RWPE1 (cell line): ENCODE results near the gene PANK4.

Source experiments
- CTCF ChIA-PET: fragments of 350-600 bp; sonication (Branson Sonifier 250); formaldehyde crosslinking; extraction: SDS; loops from one replicate; lab custom pipeline; 2021; lab: Yijun Ruan, JAX
- POLR2A ChIA-PET: fragments of 400-600 bp; formaldehyde crosslinking; extraction: SDS; loops from one replicate; lab custom pipeline; 2020; ENCODE audit warnings: antibody characterized with exemption; ENCODE audit not compliant: low non-redundant PET; lab: Yijun Ruan, JAX
- DNase-seq: peaks from one replicate; pipeline ENCODE4 v3.0.0; 2012; ENCODE audit warnings: low spot score
- H3K27ac ChIP-seq: fragments of 450-650 bp; 2 replicates; pipeline ENCODE4 v1.5.1; 2017
- TF ChIP-seq, protein P1 (sequence below): fragments of 450-650 bp; conservative IDR thresholded peaks from 2 replicates; pipeline ENCODE4 v1.5.1; 2017; ENCODE audit warnings: low read depth, mild to moderate bottlenecking

The PANK4 gene

GRCh38 chr1:2539312-2539907, 13.0 kb upstream of the PANK4 start:
- ChIA-PET POLR2A (no interaction called here), CTCF (interaction anchor here (0.5 kb wide), 1 partner anchor 551 kb away, joined by 3 read pairs; no protein-coding TSS in a partner anchor)
- DNase-seq = no peak
- H3K27ac ChIP-seq = no peak overlapping the region
- TF ChIP-seq, protein P1, sequence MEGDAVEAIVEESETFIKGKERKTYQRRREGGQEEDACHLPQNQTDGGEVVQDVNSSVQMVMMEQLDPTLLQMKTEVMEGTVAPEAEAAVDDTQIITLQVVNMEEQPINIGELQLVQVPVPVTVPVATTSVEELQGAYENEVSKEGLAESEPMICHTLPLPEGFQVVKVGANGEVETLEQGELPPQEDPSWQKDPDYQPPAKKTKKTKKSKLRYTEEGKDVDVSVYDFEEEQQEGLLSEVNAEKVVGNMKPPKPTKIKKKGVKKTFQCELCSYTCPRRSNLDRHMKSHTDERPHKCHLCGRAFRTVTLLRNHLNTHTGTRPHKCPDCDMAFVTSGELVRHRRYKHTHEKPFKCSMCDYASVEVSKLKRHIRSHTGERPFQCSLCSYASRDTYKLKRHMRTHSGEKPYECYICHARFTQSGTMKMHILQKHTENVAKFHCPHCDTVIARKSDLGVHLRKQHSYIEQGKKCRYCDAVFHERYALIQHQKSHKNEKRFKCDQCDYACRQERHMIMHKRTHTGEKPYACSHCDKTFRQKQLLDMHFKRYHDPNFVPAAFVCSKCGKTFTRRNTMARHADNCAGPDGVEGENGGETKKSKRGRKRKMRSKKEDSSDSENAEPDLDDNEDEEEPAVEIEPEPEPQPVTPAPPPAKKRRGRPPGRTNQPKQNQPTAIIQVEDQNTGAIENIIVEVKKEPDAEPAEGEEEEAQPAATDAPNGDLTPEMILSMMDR = no peak; the same call in 1 of the 2 replicates

GRCh38 chr1:2538872-2539271, 12.5 kb upstream of the PANK4 start:
- POLR2A ChIA-PET = no interaction called here
- CTCF ChIA-PET = no interaction called here
- TF ChIP-seq, protein P1 = no peak
- no peak overlapping the region for H3K27ac ChIP-seq
- no peak for DNase-seq

- ChIA-PET CTCF (no interaction called here), POLR2A (no interaction called here)
- H3K27ac ChIP-seq = no peak overlapping the region
- no peak for DNase-seq
- TF ChIP-seq, protein P1 = no peak
Observed at GRCh38 chr1:2538376-2538775, 12.0 kb upstream of the PANK4 start.

GRCh38 chr1:2537784-2538115, 11.4 kb upstream of the PANK4 start:
- ChIA-PET POLR2A (no interaction called here), CTCF (interaction anchor here (0.7 kb wide), 1 partner anchor 472 kb away, joined by 3 read pairs; no protein-coding TSS in a partner anchor)
- H3K27ac ChIP-seq = peak overlapping the region; percentile 93
- TF ChIP-seq, protein P1 = no peak
- DNase-seq = no peak

- peak overlapping the region; percentile 93 for H3K27ac ChIP-seq
- DNase-seq = no peak
- ChIA-PET POLR2A (no interaction called here), CTCF (interaction anchor here (1.0 to 1.3 kb wide), 3 partner anchors 9 to 341 kb away, joined by 3 to 4 read pairs (median 3); partner anchors contain the start of gene FAAP20)
- TF ChIP-seq, protein P1 = no peak
Observed at GRCh38 chr1:2535981-2536380, 9.6 kb upstream of the PANK4 start.

GRCh38 chr1:2535455-2535854, 9.1 kb upstream of the PANK4 start:
- DNase-seq = no peak
- TF ChIP-seq, protein P1 = no peak
- ChIA-PET POLR2A (no interaction called here), CTCF (interaction anchor here (0.8 to 1.3 kb wide), 4 partner anchors 8 to 341 kb away, joined by 3 to 4 read pairs (median 4); partner anchors contain the start of gene FAAP20)
- H3K27ac ChIP-seq = peak overlapping the region; percentile 93
